Stimulated activated CD4-positive, alpha-beta T cell treated with anti-CD3 and anti-CD28 coated beads, Interleukin-1b, Interleukin-23, amount 100 ng/mL, for 24 hours (primary cell): ENCODE measurements around the gene LCA5.
A peak's percentile ranks its signal among the peaks of the same experiment; 100 is the strongest.
"Not testable (repeated sequence)": the region's sequence is repeated elsewhere in the genome, so short reads cannot be mapped to it uniquely, and the experiment has no call there.

Experiments
- DNase-seq, 4 experiments: peaks; one replicate each; pipeline ENCODE4 v3.0.0-alpha.2; 2020; ENCODE audit warnings: low read depth in 4 of 4, low spot score in 1 of 4

LCA5 gene

GRCh38 chr6:79536954-79537747 is at the start of gene LCA5:
Gene LCA5, minus strand, starts transcription at chr6:79537430. Its CDS starts 18,536 bp downstream, at chr6:79518894.
- DNase-seq: peak; percentile 33 to 73 (median 58)

GRCh38 chr6:79586548-79586947 is 49.3 kb upstream of the LCA5 start:
- DNase-seq: no peak

GRCh38 chr6:79584332-79584731 is 47.1 kb upstream of the LCA5 start:
- no peak for DNase-seq

GRCh38 chr6:79577926-79578325 is 40.7 kb upstream of the LCA5 start:
- not testable (repeated sequence) for DNase-seq

- no peak for DNase-seq
Observed at GRCh38 chr6:79574630-79575225, 37.5 kb upstream of the LCA5 start.

- DNase-seq: no peak
Observed at GRCh38 chr6:79574174-79574573, 36.9 kb upstream of the LCA5 start.

GRCh38 chr6:79571030-79571367 is 33.8 kb upstream of the LCA5 start:
- no peak for DNase-seq

GRCh38 chr6:79570129-79571029 is 33.1 kb upstream of the LCA5 start:
- DNase-seq: no peak

GRCh38 chr6:79568996-79569395 is 31.8 kb upstream of the LCA5 start:
- no peak for DNase-seq

- DNase-seq: no peak
Observed at GRCh38 chr6:79564636-79565035, 27.4 kb upstream of the LCA5 start.

GRCh38 chr6:79559706-79560105 is 22.5 kb upstream of the LCA5 start:
- no peak for DNase-seq

GRCh38 chr6:79557673-79558467 is 20.6 kb upstream of the LCA5 start:
- DNase-seq: no peak

GRCh38 chr6:79554305-79554704 is 17.1 kb upstream of the LCA5 start:
- DNase-seq: no peak

GRCh38 chr6:79551401-79551800 is 14.2 kb upstream of the LCA5 start:
- DNase-seq: no peak

GRCh38 chr6:79548304-79548703 is 11.1 kb upstream of the LCA5 start:
- DNase-seq: no peak

GRCh38 chr6:79546186-79546585 is 9.0 kb upstream of the LCA5 start:
- DNase-seq: no peak

GRCh38 chr6:79544939-79545450 is 7.8 kb upstream of the LCA5 start:
- DNase-seq: no peak

GRCh38 chr6:79544299-79544927 is 7.2 kb upstream of the LCA5 start:
- no peak for DNase-seq

GRCh38 chr6:79543886-79544285 is 6.7 kb upstream of the LCA5 start:
- DNase-seq: no peak

GRCh38 chr6:79543411-79543810 is 6.2 kb upstream of the LCA5 start:
- no peak for DNase-seq
